ENCODE data around the gene SLC35G6. TPM values are rescaled to one million over a fixed set of nuclear protein-coding genes. Genes with fewer than 3 reads are reported as not detected.

Gene SLC35G6
- total RNA-seq, 1 donor from 2014 or later = not detected

- Mint-ChIP-seq H3K27me3 (ENCODE audit: insufficient read depth) (no peaks in the 10 kb centered on the region), H3K4me1 (ENCODE audit: low read depth) (peaks cover 68% of the 10 kb centered on the region), H3K9me3 (no peaks in the 10 kb centered on the region), H3K36me3 (ENCODE audit: low read depth) (peaks cover 53% of the 10 kb centered on the region), H3K27ac (no peak overlapping the region), H3K4me3 (no peak overlapping the region)
- no peak for DNase-seq (ENCODE audit: low spot score)
- intact Hi-C loops (cut with micrococcal nuclease) = no loop called here
These were observed 8.9 kb downstream of the SLC35G6 start for GRCh38 chr17:7490144-7490543.

GRCh38 chr17:7491583-7491982 lies 10.3 kb downstream of the SLC35G6 start:
- Mint-ChIP-seq H3K36me3 (ENCODE audit: low read depth) (peaks cover 51% of the 10 kb centered on the region), H3K4me3 (no peak overlapping the region), H3K4me1 (ENCODE audit: low read depth) (peaks cover 58% of the 10 kb centered on the region), H3K27ac (peak overlapping the region; percentile 7), H3K9me3 (no peaks in the 10 kb centered on the region), H3K27me3 (ENCODE audit: insufficient read depth) (no peaks in the 10 kb centered on the region)
- DNase-seq (ENCODE audit: low spot score) = no peak
- intact Hi-C loops (cut with micrococcal nuclease) = no loop called here

DNA sequence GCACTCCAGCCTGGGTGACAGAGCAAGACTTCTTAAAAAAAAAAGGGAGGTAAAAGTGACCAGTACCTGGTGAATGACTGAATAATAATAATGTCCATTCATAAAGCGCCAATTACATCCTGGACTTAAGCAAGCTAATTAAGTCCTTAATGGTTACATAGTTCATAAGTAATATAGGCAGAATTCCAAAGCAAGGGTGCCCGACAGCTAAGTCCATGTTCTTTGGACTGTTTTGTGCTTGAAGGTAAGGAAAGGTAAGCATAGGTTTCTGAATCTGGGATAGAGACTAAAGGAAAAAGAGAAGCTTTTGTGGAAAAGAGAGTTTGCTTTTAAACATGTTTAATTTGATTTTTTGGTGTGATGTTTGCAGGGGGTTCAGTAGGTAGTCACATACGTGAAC lies 12.7 kb downstream of the SLC35G6 start:
- no peak overlapping the region for H3K27ac Mint-ChIP-seq
- no peak overlapping the region for H3K4me3 Mint-ChIP-seq
- intact Hi-C loops (cut with micrococcal nuclease) = no loop called here

GRCh38 chr17:7495906-7496434 lies 14.7 kb downstream of the SLC35G6 start:
- no peaks in the 10 kb centered on the region for H3K27me3 Mint-ChIP-seq (ENCODE audit: insufficient read depth)
- peaks cover 22% of the 10 kb centered on the region for H3K4me1 Mint-ChIP-seq (ENCODE audit: low read depth)
- DNase-seq (ENCODE audit: low spot score) = no peak
- H3K4me3 Mint-ChIP-seq = no peak overlapping the region
- no peaks in the 10 kb centered on the region for H3K9me3 Mint-ChIP-seq
- peaks cover 58% of the 10 kb centered on the region for H3K36me3 Mint-ChIP-seq (ENCODE audit: low read depth)
- no peak overlapping the region for H3K27ac Mint-ChIP-seq
- intact Hi-C loops (cut with micrococcal nuclease) = no loop called here

More for the DNA sequence above, 12.7 kb downstream of the SLC35G6 start:
- peaks cover 55% of the 10 kb centered on the region for H3K36me3 Mint-ChIP-seq (ENCODE audit: low read depth)
- DNase-seq (ENCODE audit: low spot score) = no peak
- H3K4me1 Mint-ChIP-seq (ENCODE audit: low read depth) = peaks cover 41% of the 10 kb centered on the region
- no peaks in the 10 kb centered on the region for H3K9me3 Mint-ChIP-seq
- H3K27me3 Mint-ChIP-seq (ENCODE audit: insufficient read depth) = no peaks in the 10 kb centered on the region

- H3K9me3 Mint-ChIP-seq = no peaks in the 10 kb centered on the region
- H3K4me3 Mint-ChIP-seq = no peak overlapping the region
- H3K4me1 Mint-ChIP-seq (ENCODE audit: low read depth) = peaks cover 19% of the 10 kb centered on the region
- H3K36me3 Mint-ChIP-seq (ENCODE audit: low read depth) = peaks cover 61% of the 10 kb centered on the region
- intact Hi-C loops (cut with micrococcal nuclease) = no loop called here
- no peak for DNase-seq (ENCODE audit: low spot score)
- no peaks in the 10 kb centered on the region for H3K27me3 Mint-ChIP-seq (ENCODE audit: insufficient read depth)
- no peak overlapping the region for H3K27ac Mint-ChIP-seq
These were observed 15.4 kb downstream of the SLC35G6 start for GRCh38 chr17:7496470-7497183.

DNA sequence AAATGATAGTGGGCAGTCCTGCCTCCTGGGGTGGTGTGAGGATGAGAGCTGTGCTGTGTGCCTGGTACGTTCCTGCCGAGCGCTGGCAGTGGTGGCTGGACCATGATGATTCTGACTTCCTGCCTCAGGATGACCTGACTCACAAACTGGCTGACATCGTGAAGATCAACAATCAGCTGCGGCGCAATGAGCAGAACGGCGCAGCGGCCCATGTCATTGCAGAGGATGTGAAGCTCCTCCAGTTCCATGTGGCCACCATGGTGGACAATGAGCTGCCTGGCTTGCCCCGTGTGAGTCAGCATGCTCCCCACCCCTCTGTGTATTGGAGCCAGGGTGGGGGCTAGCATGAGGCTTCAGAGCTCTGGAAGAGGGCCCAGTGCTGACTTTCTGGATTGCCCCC lies 16.0 kb downstream of the SLC35G6 start:
- H3K4me3 Mint-ChIP-seq = no peak overlapping the region
- intact Hi-C loops (cut with micrococcal nuclease) = no loop called here
- no peaks in the 10 kb centered on the region for H3K9me3 Mint-ChIP-seq
- H3K27me3 Mint-ChIP-seq (ENCODE audit: insufficient read depth) = no peaks in the 10 kb centered on the region
- H3K36me3 Mint-ChIP-seq (ENCODE audit: low read depth) = peaks cover 62% of the 10 kb centered on the region
- no peak overlapping the region for H3K27ac Mint-ChIP-seq
- H3K4me1 Mint-ChIP-seq (ENCODE audit: low read depth) = peaks cover 16% of the 10 kb centered on the region
- no peak for DNase-seq (ENCODE audit: low spot score)

DNA sequence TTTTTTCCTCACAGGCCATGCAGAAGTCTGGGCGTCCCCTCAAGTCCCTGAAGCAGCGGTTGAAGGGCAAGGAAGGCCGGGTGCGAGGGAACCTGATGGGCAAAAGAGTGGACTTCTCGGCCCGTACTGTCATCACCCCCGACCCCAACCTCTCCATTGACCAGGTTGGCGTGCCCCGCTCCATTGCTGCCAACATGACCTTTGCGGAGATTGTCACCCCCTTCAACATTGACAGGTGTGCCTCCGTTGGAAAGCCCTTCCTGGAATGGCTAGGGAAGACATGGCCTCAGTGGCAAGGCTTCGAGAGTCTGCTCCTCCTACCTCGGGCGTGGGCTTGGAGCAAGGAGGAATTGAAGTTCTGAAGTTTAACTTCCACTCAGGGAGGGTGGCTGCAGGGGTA lies 16.4 kb downstream of the SLC35G6 start:
- Mint-ChIP-seq H3K4me1 (ENCODE audit: low read depth) (peaks cover 16% of the 10 kb centered on the region), H3K9me3 (no peaks in the 10 kb centered on the region), H3K27me3 (ENCODE audit: insufficient read depth) (no peaks in the 10 kb centered on the region), H3K36me3 (ENCODE audit: low read depth) (peaks cover 66% of the 10 kb centered on the region), H3K4me3 (no peak overlapping the region), H3K27ac (no peak overlapping the region)
- intact Hi-C loops (cut with micrococcal nuclease) = no loop called here
- no peak for DNase-seq (ENCODE audit: low spot score)

GRCh38 chr17:7499161-7499560 lies 17.9 kb downstream of the SLC35G6 start:
- Mint-ChIP-seq H3K4me3 (no peak overlapping the region), H3K27me3 (ENCODE audit: insufficient read depth) (no peaks in the 10 kb centered on the region), H3K27ac (no peak overlapping the region), H3K4me1 (ENCODE audit: low read depth) (peaks cover under 1% of the 10 kb centered on the region), H3K9me3 (no peaks in the 10 kb centered on the region), H3K36me3 (ENCODE audit: low read depth) (peaks cover 64% of the 10 kb centered on the region)
- intact Hi-C loops (cut with micrococcal nuclease) = no loop called here
- DNase-seq (ENCODE audit: low spot score) = no peak

DNA sequence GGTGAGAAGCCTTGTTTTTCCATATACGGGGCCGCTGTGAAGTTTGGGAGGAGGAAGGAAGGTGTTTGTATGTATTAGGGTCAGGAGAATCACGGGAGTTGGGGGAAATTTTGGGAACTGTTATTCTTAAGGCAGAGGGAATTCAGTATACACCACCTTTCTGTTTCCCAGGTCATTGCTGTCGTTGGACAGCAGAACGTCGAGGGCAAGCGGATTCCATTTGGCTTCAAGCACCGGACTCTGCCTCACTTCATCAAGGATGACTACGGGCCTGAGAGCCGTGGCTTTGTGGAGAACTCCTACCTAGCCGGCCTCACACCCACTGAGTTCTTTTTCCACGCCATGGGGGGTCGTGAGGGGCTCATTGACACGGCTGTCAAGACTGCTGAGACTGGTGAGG lies 20.5 kb downstream of the SLC35G6 start:
- Mint-ChIP-seq H3K27me3 (ENCODE audit: insufficient read depth) (no peaks in the 10 kb centered on the region), H3K9me3 (no peaks in the 10 kb centered on the region), H3K27ac (no peak overlapping the region), H3K4me3 (no peak overlapping the region), H3K4me1 (ENCODE audit: low read depth) (no peaks in the 10 kb centered on the region), H3K36me3 (ENCODE audit: low read depth) (peaks cover 70% of the 10 kb centered on the region)
- intact Hi-C loops (cut with micrococcal nuclease) = loop anchor here (5.0 kb wide), 2 partner anchors 64 to 144 kb away; partner anchors contain the start of genes FGF11, TMEM102 and TMEM95
- no peak for DNase-seq (ENCODE audit: low spot score)

GRCh38 chr17:7502171-7502847 lies 21.1 kb downstream of the SLC35G6 start:
- H3K27ac Mint-ChIP-seq = no peak overlapping the region
- no peaks in the 10 kb centered on the region for H3K27me3 Mint-ChIP-seq (ENCODE audit: insufficient read depth)
- intact Hi-C loops (cut with micrococcal nuclease) = loop anchor here (5.0 kb wide), 2 partner anchors 65 to 145 kb away; partner anchors contain the start of genes FGF11, TMEM102 and TMEM95
- H3K4me1 Mint-ChIP-seq (ENCODE audit: low read depth) = no peaks in the 10 kb centered on the region
- no peaks in the 10 kb centered on the region for H3K9me3 Mint-ChIP-seq
- H3K4me3 Mint-ChIP-seq = no peak overlapping the region
- peaks cover 65% of the 10 kb centered on the region for H3K36me3 Mint-ChIP-seq (ENCODE audit: low read depth)
- DNase-seq (ENCODE audit: low spot score) = no peak

DNA sequence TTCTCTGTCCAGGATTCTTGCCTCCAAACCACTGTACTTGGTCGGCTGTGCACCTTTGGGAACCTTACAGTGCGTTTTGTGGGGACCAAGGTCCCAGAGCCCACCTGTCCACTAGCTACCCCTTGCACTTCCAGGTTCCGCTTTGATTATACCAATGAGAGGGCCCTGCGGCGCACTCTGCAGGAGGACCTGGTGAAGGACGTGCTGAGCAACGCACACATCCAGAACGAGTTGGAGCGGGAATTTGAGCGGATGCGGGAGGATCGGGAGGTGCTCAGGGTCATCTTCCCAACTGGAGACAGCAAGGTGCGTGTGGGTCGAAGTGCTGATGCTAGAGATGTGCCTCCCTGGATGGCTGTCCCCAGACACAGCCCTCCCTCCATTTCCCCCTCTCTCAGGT lies 21.7 kb downstream of the SLC35G6 start:
- no peak overlapping the region for H3K27ac Mint-ChIP-seq
- peaks cover 64% of the 10 kb centered on the region for H3K36me3 Mint-ChIP-seq (ENCODE audit: low read depth)
- H3K4me3 Mint-ChIP-seq = no peak overlapping the region
- H3K27me3 Mint-ChIP-seq (ENCODE audit: insufficient read depth) = no peaks in the 10 kb centered on the region
- H3K9me3 Mint-ChIP-seq = no peaks in the 10 kb centered on the region
- DNase-seq (ENCODE audit: low spot score) = no peak
- intact Hi-C loops (cut with micrococcal nuclease) = loop anchor here (5.0 kb wide), 2 partner anchors 66 to 146 kb away; partner anchors contain the start of genes FGF11, TMEM102 and TMEM95
- H3K4me1 Mint-ChIP-seq (ENCODE audit: low read depth) = no peaks in the 10 kb centered on the region

DNA sequence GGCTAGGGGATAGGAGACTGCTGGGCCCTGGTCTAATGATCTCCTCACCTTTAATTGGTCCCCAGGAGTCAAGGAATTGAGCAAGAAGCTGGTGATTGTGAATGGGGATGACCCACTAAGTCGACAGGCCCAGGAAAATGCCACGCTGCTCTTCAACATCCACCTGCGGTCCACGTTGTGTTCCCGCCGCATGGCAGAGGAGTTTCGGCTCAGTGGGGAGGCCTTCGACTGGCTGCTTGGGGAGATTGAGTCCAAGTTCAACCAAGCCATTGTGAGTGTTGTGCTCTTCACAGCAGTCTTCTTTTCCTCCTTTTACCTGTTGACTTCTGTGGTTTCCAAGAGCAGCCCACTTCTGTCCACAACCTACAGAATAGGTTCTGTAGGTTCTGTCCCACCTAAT lies 22.3 kb downstream of the SLC35G6 start:
- intact Hi-C loops (cut with micrococcal nuclease) = loop anchor here (5.0 kb wide), 2 partner anchors 66 to 146 kb away; partner anchors contain the start of genes FGF11, TMEM102 and TMEM95

DNA sequence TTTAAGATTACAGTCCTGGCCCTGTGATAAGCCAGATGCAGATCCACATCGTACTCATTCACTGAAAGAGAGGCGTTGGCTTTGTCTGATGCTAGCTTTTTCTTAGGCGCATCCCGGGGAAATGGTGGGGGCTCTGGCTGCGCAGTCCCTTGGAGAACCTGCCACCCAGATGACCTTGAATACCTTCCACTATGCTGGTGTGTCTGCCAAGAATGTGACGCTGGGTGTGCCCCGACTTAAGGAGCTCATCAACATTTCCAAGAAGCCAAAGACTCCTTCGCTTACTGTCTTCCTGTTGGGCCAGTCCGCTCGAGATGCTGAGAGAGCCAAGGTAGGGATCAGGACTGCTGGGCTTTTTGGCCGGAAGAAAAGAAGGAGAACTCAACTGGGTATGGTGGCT lies 26.9 kb downstream of the SLC35G6 start:
- no peak for DNase-seq (ENCODE audit: low spot score)
- H3K27ac Mint-ChIP-seq = peak overlapping the region; percentile 40
- H3K9me3 Mint-ChIP-seq = no peaks in the 10 kb centered on the region
- no peak overlapping the region for H3K4me3 Mint-ChIP-seq
- intact Hi-C loops (cut with micrococcal nuclease) = no loop called here
- H3K36me3 Mint-ChIP-seq (ENCODE audit: low read depth) = peaks cover 64% of the 10 kb centered on the region
- H3K4me1 Mint-ChIP-seq (ENCODE audit: low read depth) = no peaks in the 10 kb centered on the region
- no peaks in the 10 kb centered on the region for H3K27me3 Mint-ChIP-seq (ENCODE audit: insufficient read depth)

More for the DNA sequence above, 22.3 kb downstream of the SLC35G6 start:
- H3K27me3 Mint-ChIP-seq (ENCODE audit: insufficient read depth) = no peaks in the 10 kb centered on the region
- DNase-seq (ENCODE audit: low spot score) = no peak
- H3K4me3 Mint-ChIP-seq = no peak overlapping the region
- H3K4me1 Mint-ChIP-seq (ENCODE audit: low read depth) = no peaks in the 10 kb centered on the region
- H3K36me3 Mint-ChIP-seq (ENCODE audit: low read depth) = peaks cover 69% of the 10 kb centered on the region
- no peaks in the 10 kb centered on the region for H3K9me3 Mint-ChIP-seq
- peak overlapping the region; percentile 48 for H3K27ac Mint-ChIP-seq

All from activated T-helper 1 cell treated with anti-CD3 and anti-CD28 coated beads, Interleukin-12 subunit alpha, Interleukin-12 subunit beta, Interleukin-2, Interleukin-4 antibody, amounts not matched to agents 30 ng/mL and 10 ng/mL and 1 ng/mL, durations not matched to agents 14 hours and 24 hours and 36 hours (primary cell).